Urinary bladder (tissue), 4 donors: Measurements from ENCODE around the gene PIP4K2A. TPM values are rescaled to one million over a fixed set of nuclear protein-coding genes. Genes with fewer than 3 reads are reported as not detected.

ENCODE experiments used
- DNase-seq: peaks from one replicate; pipeline ENCODE4 v3.0.0-alpha.2; 2015; ENCODE audit errors: extremely low spot score
- H3K27ac ChIP-seq: one replicate; pipeline ENCODE4 v1.5.1; 2013; ENCODE audit warnings: low read depth, mild to moderate bottlenecking, moderate library complexity
- H3K36me3 ChIP-seq: one replicate; pipeline ENCODE4 v1.6.1; 2013; ENCODE audit warnings: mild to moderate bottlenecking, moderate library complexity; ENCODE audit not compliant: insufficient read depth
- H3K4me1 ChIP-seq: one replicate; pipeline ENCODE4 v1.6.1; 2013; ENCODE audit warnings: mild to moderate bottlenecking, moderate library complexity; ENCODE audit not compliant: insufficient read depth
- H3K4me3 ChIP-seq: one replicate; pipeline ENCODE4 v1.5.1; 2013; ENCODE audit warnings: low read depth, low read length
- WGBS: extraction: QIAGEN DNeasy Blood & Tissue Kit; methylation state at CpG from one replicate; pipeline ENCODE4 v1.1.7; 2013; 5-methylcytosine and 5-hydroxymethylcytosine counted together
- polyA plus RNA-seq: library from polyadenylated mRNA; stranded (reverse); fragments of 200-250 nt; gene quantifications from one replicate; pipeline ENCODE4 v1.2.3, GENCODE V29; 2013
- total RNA-seq: library from RNA; depleted of rRNA; stranded (reverse); fragments of >200 nt; gene quantifications from one replicate; pipeline ENCODE4 v1.2.3, GENCODE V29; 2014
- donor health status: healthy with polysubstance abuse.
- donor health status: healthy.

Gene PIP4K2A
- total and polyA plus RNA-seq, 2 donors: 27.0 to 29.1 TPM

DNA sequence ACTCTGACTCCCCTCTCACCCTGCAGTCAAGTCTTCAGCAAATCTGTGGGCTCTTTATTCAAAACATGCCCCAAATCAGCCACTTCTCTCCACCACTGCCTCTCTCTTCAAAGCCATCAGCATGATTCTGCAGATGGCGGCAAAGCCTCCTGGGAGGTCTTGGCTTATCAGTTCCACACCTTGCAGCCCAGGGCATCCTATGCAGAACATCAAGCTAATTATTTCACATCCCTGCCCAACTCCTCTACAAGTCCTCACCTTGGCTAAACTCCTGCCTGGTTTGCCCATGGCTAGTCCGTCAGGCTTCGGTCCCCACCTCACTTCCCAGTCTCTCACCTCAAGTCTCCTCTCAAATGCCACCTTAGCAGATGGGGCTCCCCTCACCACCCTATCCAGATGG is 70.2 kb downstream of the PIP4K2A start:
- Histone ChIP-seq H3K4me3 (no peak overlapping the region), H3K36me3 (no peaks in the 10 kb centered on the region), H3K27ac (no peak overlapping the region), H3K4me1 (no peaks in the 10 kb centered on the region)
- DNase-seq: no peak
- 82% methylated on average over 3 of the region's 3 CpGs for WGBS

DNA sequence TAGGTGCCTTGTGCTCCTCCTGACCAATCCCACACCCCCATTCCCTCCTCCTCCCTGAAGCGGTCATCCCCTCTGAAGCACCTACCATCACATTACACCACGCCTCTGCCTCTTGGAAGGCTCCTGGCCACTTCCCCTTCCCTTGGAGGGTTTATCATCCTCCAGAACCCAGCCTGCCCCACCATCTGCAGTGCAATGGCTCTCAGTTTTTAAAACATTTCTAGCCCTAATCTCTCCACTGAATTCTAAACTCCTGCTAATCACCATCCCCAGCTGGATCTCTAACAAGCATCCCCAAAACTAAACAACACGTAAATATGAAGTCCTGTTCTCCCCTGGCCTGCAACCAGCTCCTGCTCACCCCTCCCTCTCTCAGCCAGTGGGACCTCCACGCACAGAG is 70.6 kb downstream of the PIP4K2A start:
- H3K4me3 ChIP-seq: no peak overlapping the region
- DNase-seq: no peak
- H3K27ac ChIP-seq: peak overlapping the region; percentile 12
- no peaks in the 10 kb centered on the region for H3K4me1 ChIP-seq
- 80% methylated on average over 4 of the region's 4 CpGs for WGBS
- H3K36me3 ChIP-seq: no peaks in the 10 kb centered on the region

DNA sequence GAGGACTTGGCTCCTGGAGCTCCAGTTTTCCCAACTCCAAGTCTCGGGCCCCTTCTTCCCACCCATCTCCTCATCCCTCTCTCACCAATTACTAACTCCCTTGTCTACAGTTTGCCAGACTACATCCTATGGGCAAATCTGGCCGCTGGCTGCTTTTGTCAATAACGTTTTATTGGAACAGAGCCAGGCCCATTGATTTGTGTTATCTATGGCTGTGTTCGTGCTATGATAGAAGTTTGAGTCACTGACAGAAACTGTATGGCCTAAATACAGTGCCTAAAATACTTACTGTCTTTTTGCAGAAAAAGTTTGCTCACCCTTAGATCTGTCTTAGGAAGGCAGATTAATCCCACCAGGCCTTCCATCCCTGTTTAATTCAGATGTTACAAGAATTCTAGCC is 71.3 kb downstream of the PIP4K2A start:
- WGBS: 80% methylated on average over 4 of the region's 4 CpGs
- no peak overlapping the region for H3K4me3 ChIP-seq
- DNase-seq: no peak
- H3K4me1 ChIP-seq: no peaks in the 10 kb centered on the region
- no peaks in the 10 kb centered on the region for H3K36me3 ChIP-seq
- no peak overlapping the region for H3K27ac ChIP-seq

DNA sequence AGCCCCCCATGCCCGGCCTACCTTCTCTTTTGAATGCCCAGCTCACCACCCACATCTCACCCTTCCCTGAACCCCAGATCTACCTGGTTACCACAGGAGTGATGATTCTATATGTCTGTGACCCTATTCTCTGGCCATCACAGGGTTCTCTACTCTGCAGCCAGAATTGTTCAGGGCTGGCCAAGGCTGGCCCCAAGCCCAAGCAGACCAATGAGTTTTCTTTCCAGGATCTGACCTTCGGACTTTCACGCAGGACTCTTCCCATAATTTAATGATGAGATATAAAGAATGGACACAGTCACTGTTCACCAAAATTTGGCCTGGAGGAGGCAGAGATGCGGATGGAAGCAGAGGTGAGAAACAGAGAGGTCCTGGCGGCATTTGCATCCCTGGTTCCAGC is 72.6 kb downstream of the PIP4K2A start:
- H3K4me1 ChIP-seq: no peaks in the 10 kb centered on the region
- H3K36me3 ChIP-seq: no peaks in the 10 kb centered on the region
- H3K4me3 ChIP-seq: no peak overlapping the region
- H3K27ac ChIP-seq: no peak overlapping the region
- no peak for DNase-seq
- 97% methylated on average over 5 of the region's 5 CpGs for WGBS

DNA sequence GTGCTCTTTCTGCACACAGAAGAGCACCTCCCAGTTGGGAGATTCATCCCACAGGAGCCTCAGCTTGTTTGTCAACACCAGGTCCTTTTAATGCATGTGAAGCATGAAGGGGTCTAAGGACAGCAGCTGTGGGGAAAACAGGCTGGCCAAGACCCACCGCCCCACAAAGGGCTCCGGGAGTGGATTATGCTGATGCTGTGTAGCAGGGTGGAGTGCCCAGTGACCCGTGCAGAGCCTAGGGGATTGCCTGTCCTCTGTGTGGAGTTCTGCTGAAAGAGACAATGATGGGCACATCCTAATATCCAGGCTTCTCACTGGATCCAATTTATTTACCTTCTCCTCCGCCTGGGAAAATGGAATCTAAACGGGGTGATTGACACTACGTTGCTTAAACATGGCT is 74.0 kb downstream of the PIP4K2A start:
- 87% methylated on average over 6 of the region's 6 CpGs for WGBS
- Histone ChIP-seq H3K27ac (no peak overlapping the region), H3K36me3 (no peaks in the 10 kb centered on the region), H3K4me1 (no peaks in the 10 kb centered on the region), H3K4me3 (no peak overlapping the region)
- DNase-seq: no peak

DNA sequence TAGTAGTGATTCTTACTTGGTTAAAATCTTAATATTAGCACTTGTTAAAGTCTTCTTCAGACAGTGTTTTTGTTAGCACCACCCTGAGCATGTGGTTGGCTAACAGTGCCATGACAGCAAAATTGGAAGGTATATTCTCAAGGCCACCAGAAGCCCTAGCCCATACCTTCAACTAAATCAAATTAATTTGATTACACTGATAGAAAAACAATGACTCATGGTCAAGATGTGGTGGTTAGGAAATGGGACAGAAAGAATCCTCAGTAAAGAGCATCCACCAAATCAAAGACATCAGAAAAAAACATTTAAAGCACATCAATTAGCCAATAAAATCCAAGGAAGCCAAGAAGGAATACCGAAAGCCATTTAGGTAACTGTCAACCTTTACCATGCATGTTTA is 75.5 kb downstream of the PIP4K2A start:
- no peaks in the 10 kb centered on the region for H3K4me1 ChIP-seq
- 96% methylated on average over 1 of the region's 1 CpG for WGBS
- no peak for DNase-seq
- no peaks in the 10 kb centered on the region for H3K36me3 ChIP-seq
- H3K27ac ChIP-seq: no peak overlapping the region
- H3K4me3 ChIP-seq: no peak overlapping the region

DNA sequence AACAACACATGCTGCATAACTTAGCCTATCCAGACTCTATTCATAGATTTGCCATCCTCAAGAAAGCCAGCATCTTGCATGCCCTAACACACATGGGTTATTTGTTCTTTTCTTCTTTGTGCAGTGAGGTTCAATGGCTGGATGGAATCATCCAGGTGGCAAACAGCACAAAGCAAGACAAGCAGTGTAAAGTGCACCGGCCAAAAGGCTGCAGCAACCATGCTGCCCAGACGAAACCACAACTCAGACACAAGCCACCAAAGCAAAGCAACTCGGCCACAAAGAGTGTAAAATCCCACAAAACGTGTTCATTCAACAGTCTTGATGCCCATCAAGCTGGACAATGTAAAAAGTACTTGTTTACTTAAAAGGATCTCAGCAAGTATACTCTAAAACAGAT is 76.9 kb downstream of the PIP4K2A start:
- Histone ChIP-seq H3K27ac (no peak overlapping the region), H3K4me1 (no peaks in the 10 kb centered on the region), H3K4me3 (no peak overlapping the region), H3K36me3 (no peaks in the 10 kb centered on the region)
- WGBS: 81% methylated on average over 4 of the region's 4 CpGs
- DNase-seq: no peak

DNA sequence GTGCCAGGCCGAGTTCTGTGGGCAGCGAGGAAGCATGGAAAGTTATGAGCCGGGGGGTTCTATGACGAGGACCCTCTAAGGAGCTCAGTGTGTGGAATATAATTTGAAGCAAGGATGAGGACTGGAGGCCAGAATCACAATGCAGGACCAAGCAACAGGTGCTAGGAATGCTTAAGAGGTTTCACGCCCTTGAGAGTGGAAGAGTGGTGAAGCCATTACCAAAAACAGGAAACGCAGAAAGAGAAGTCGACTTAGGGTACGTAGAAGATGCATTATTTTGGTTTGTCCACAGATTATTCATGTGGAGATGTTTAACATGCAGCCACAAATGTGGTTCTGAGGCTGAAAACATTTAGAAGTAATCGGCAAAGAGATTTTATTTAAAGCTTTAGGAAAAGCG is 78.7 kb downstream of the PIP4K2A start:
- DNase-seq: no peak
- H3K27ac ChIP-seq: no peak overlapping the region
- 90% methylated on average over 10 of the region's 10 CpGs for WGBS
- peaks cover 1% of the 10 kb centered on the region for H3K4me1 ChIP-seq
- no peak overlapping the region for H3K4me3 ChIP-seq
- no peaks in the 10 kb centered on the region for H3K36me3 ChIP-seq

DNA sequence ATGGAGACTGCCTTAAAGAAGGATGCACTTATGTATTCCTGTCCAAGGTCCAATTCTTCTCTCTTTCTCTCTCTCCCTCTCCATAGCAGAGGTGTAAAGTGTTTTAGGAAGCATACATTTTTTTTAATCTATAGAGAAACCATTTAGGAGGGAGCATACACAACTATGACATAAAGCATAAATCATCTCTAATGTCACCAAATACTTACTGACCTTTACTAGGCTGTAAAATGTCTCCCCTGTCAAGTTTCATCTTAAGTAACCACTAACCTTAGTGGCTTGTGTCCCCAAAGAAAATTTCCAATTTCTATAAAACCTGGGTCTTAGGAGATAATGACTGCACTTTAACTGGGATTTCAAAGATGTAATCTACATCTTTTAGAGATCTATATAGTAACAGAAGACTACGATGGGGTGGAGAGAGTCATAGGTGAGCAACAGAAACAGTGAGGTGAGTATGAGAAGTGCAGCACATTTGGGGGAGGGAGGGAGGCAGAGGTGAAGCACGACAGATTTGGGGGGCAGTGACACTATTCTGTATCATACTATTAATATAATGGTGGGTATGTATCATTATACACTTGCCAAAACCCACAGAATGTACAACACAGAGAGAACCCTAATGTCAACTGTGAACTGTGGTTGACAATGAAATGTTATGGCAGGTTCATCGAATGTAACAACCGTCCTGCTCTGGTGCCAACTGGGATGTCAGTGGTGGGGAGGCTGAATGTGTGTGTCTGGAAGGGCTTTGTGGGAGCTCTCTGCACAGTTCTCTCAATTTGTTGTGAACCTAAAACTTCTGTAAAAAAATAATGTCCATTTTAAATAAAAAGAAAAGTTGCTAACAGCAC is 79.5 kb downstream of the PIP4K2A start:
- no peaks in the 10 kb centered on the region for H3K36me3 ChIP-seq
- no peak overlapping the region for H3K4me3 ChIP-seq
- no peak overlapping the region for H3K27ac ChIP-seq
- WGBS: 72% methylated on average over 4 of the region's 4 CpGs
- DNase-seq: no peak
- peaks cover 2% of the 10 kb centered on the region for H3K4me1 ChIP-seq

DNA sequence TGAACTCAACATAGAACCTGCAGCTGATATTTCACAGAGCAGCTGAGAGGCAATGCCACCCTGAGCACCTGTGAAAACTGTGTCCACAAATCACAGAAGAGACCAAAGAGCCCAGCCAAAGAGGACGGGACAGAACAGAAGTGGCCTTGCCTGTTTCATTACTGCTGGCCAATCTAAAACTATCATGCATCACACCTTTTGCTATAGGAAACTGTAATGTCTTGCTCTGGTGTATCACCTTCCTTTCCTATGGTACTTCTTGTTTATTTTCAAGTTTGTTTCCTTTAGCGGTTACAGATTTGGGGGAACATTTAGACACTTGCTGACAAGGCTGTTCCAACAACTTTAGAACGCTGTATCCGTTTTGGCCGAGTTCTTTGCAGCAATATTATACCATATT is 80.3 kb downstream of the PIP4K2A start:
- DNase-seq: no peak
- Histone ChIP-seq H3K4me1 (peaks cover 2% of the 10 kb centered on the region), H3K36me3 (no peaks in the 10 kb centered on the region), H3K27ac (no peak overlapping the region), H3K4me3 (no peak overlapping the region)
- 91% methylated on average over 5 of the region's 5 CpGs for WGBS

DNA sequence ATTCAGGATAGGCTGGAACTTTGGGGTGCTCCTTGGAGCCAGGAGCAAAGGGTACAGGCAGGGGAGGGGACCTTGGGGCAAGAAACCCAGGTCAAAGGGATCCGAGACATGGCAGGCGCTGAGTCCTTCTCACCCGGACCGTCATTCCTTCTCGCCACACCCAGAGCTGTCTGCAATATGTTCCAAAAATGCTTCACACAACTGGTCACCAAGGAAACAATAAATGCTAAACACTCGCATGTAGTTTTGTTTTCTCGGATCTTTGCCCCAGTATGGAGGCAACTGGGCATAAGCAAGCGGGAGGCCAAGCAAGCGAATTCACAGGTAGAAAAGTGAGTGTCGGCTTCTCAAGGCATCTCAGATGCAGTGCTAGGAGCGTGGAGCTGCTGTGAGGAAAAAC is 80.8 kb downstream of the PIP4K2A start:
- WGBS: 92% methylated on average over 11 of the region's 11 CpGs
- H3K27ac ChIP-seq: no peak overlapping the region
- no peaks in the 10 kb centered on the region for H3K36me3 ChIP-seq
- H3K4me1 ChIP-seq: peaks cover 4% of the 10 kb centered on the region
- no peak for DNase-seq
- no peak overlapping the region for H3K4me3 ChIP-seq

DNA sequence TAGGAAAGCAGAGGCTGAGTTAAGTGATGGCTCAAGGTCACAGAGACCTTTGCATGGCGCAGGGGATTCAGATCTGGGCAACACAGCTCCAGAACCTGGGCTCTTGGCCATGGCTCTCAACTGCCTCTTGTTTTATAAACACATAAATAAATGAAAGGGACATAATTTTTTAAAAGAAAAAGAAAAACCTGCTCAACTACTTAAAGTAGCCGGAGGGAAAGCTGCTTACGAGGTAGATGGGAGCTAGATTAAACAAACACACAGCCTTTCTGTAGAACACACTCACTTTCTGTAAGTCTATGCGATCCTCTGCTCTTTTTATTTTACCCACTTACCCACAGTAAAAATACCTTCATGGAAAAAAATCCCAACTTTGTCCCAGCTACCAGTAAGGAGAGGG is 81.3 kb downstream of the PIP4K2A start:
- H3K36me3 ChIP-seq: no peaks in the 10 kb centered on the region
- 86% methylated on average over 4 of the region's 4 CpGs for WGBS
- H3K27ac ChIP-seq: peak overlapping the region; percentile 13
- peaks cover 4% of the 10 kb centered on the region for H3K4me1 ChIP-seq
- no peak overlapping the region for H3K4me3 ChIP-seq
- DNase-seq: no peak

DNA sequence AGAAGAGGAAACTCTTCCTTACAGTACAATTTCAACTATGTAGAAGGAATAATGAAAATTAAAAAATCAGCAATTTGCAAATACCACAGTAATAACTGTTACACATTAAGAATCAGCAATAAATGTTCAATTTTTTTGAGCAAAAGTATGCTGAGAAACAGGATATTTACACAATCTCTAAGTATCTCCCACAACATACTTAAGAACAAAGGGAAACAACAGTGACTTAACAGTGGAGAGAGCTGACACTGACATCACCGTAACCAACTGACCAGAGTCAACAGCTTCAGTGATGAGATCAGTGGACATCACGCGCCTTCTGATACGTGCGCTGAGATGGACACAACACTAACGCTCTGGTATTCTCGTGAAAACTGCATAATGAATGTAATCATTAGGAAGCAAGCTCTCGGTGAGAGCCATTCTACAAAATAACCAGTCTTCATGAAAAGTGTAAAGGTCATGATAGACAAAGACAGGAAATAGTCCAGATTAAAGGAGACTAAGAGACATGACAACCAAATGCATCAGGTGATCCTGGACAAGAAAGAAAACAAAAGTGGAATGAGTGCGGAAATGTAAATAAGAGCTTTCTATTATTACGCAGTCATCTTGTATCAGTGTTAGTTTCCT is 82.6 kb downstream of the PIP4K2A start:
- no peaks in the 10 kb centered on the region for H3K36me3 ChIP-seq
- peak overlapping the region; percentile 6 for H3K27ac ChIP-seq
- 90% methylated on average over 10 of the region's 10 CpGs for WGBS
- H3K4me3 ChIP-seq: no peak overlapping the region
- H3K4me1 ChIP-seq: peaks cover 4% of the 10 kb centered on the region
- DNase-seq: no peak

DNA sequence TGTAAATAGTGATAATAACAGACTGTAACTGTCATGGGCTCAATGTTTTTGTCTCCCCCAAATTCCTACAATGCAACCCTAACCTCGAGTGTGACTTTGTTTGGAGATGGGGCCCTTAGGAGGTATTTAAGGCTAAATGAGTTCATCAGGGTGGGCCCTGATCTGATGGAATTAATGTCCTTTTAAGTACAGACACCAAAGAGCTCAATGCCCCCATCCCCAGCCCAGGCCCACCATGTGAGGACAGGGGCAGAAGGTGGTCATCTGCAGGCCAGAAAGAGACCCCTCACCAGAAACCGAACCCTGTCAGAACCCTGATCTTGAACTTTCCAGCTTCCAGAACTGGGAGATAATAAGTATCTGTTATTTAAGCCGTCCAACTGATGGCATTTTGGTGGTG is 83.2 kb downstream of the PIP4K2A start:
- Histone ChIP-seq H3K4me1 (peaks cover 4% of the 10 kb centered on the region), H3K36me3 (no peaks in the 10 kb centered on the region), H3K27ac (no peak overlapping the region), H3K4me3 (no peak overlapping the region)
- no peak for DNase-seq
- WGBS: 83% methylated on average over 3 of the region's 3 CpGs
